ENCODE measurements around the gene KRT8.

Gene KRT8

GRCh38 chr12:52900896-52901714 is 3.8 kb downstream of the KRT8 start:
- Histone ChIP-seq H3K4me3 (ENCODE audit: low read length) (no peak overlapping the region), H3K4me1 (ENCODE audit: control insufficient read depth, insufficient read depth, low read length) (0 out of 2 replicates have a peak, but pooled peaks cover 1% of the 10 kb centered on the region), H3K9me3 (ENCODE audit: control insufficient read depth, insufficient read depth, low read length) (no peaks in the 10 kb centered on the region), H3K36me3 (ENCODE audit: control insufficient read depth, insufficient read depth, low read length) (peaks cover 33% of the 10 kb centered on the region; the same call in 1 of the 2 replicates), H3K27me3 (ENCODE audit: control insufficient read depth, insufficient read depth, low read length) (no peaks in the 10 kb centered on the region), H3K27ac (ENCODE audit: low read length) (no peak overlapping the region)
- WGBS (ENCODE audit: insufficient coverage, insufficient read length): no CpG with 5 or more reads among the region's 7 CpGs
- no peak for DNase-seq (ENCODE audit: low read depth, low spot score)

DNA sequence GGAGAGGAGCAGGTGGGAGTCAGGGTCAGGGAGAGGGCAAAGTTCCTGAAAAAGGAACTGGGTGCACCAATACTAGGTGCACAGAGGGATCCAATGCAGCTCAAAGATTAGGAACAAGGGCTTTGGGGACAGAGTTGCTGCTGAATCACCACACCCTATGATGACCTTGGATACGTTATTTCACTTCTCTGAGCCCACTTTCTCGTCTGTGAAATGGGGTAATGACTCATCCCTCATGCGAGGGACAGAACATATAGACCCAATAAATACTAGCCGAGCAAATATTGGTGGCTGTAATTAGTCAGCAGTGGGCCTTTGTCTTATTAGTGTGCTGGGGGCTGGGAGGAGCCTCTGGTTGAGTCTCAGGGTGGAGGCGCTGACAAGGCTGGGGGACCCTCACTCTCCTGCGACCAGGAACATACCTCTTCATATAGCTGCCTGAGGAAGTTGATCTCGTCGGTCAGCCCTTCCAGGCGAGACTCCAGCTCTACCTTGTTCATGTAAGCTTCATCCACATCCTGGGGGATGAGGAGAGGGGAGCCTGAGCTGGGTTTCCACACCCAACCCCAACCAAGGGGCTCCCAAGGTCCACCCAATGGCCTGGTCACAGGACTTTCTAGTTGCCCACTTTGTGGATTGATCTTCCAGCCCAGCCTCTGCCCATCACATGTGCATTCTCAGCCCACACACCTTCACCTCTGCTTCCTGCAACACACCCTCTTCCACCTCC is 4.5 kb downstream of the KRT8 start:
- DNase-seq (ENCODE audit: low read depth, low spot score): no peak
- 0 out of 2 replicates have a peak, but pooled peaks cover under 1% of the 10 kb centered on the region for H3K4me1 ChIP-seq (ENCODE audit: control insufficient read depth, insufficient read depth, low read length)
- no peaks in the 10 kb centered on the region for H3K27me3 ChIP-seq (ENCODE audit: control insufficient read depth, insufficient read depth, low read length)
- H3K27ac ChIP-seq (ENCODE audit: low read length): no peak overlapping the region
- no CpG with 5 or more reads among the region's 9 CpGs for WGBS (ENCODE audit: insufficient coverage, insufficient read length)
- H3K4me3 ChIP-seq (ENCODE audit: low read length): no peak overlapping the region
- H3K9me3 ChIP-seq (ENCODE audit: control insufficient read depth, insufficient read depth, low read length): no peaks in the 10 kb centered on the region
- peaks cover 33% of the 10 kb centered on the region; the same call in 1 of the 2 replicates for H3K36me3 ChIP-seq (ENCODE audit: control insufficient read depth, insufficient read depth, low read length)

DNA sequence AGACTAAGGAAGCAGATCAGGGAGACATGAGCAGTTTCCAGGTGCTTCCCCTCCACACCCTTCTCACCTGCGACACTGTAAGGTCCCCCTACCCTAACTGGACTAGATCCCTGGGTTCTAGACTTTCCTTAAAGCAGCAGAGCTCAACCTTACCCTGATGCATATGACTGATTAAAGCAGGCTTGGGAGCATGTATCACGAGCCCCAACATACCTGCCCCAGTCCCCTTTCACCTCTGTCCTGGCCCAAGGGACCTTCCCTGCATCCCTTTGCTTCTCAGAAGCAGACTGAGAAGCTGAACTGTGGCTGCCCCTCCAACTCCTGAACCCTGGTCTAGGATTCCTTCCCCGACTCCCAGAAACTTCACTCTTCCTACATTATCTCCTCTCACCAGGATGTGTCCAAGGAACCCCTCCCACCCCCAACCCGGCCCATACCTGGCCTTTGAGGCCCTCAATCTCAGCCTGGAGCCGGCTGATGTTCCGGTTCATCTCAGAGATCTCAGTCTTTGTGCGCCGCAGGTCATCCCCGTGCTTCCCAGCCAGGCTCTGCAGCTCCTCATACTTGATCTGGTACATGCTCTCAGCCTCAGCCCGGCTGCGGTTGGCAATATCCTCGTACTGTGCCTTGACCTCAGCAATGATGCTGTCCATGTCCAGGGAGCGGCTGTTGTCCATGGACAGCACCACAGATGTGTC is 5.4 kb downstream of the KRT8 start:
- Histone ChIP-seq H3K4me1 (ENCODE audit: control insufficient read depth, insufficient read depth, low read length) (no peaks in the 10 kb centered on the region), H3K4me3 (ENCODE audit: low read length) (no peak overlapping the region), H3K36me3 (ENCODE audit: control insufficient read depth, insufficient read depth, low read length) (peaks cover 33% of the 10 kb centered on the region; the same call in 1 of the 2 replicates), H3K27me3 (ENCODE audit: control insufficient read depth, insufficient read depth, low read length) (no peaks in the 10 kb centered on the region), H3K27ac (ENCODE audit: low read length) (no peak overlapping the region), H3K9me3 (ENCODE audit: control insufficient read depth, insufficient read depth, low read length) (no peaks in the 10 kb centered on the region)
- WGBS (ENCODE audit: insufficient coverage, insufficient read length): no CpG with 5 or more reads among the region's 13 CpGs
- DNase-seq (ENCODE audit: low read depth, low spot score): no peak

GRCh38 chr12:52896190-52897100 is 8.4 kb downstream of the KRT8 start:
- no CpG with 5 or more reads among the region's 3 CpGs for WGBS (ENCODE audit: insufficient coverage, insufficient read length)
- H3K4me3 ChIP-seq (ENCODE audit: low read length): no peak overlapping the region
- peaks cover 28% of the 10 kb centered on the region; the same call in 1 of the 2 replicates for H3K36me3 ChIP-seq (ENCODE audit: control insufficient read depth, insufficient read depth, low read length)
- H3K4me1 ChIP-seq (ENCODE audit: control insufficient read depth, insufficient read depth, low read length): no peaks in the 10 kb centered on the region
- no peak overlapping the region for H3K27ac ChIP-seq (ENCODE audit: low read length)
- no peaks in the 10 kb centered on the region for H3K9me3 ChIP-seq (ENCODE audit: control insufficient read depth, insufficient read depth, low read length)
- no peak for DNase-seq (ENCODE audit: low read depth, low spot score)
- H3K27me3 ChIP-seq (ENCODE audit: control insufficient read depth, insufficient read depth, low read length): no peaks in the 10 kb centered on the region

GRCh38 chr12:52895726-52896189 is 9.1 kb downstream of the KRT8 start:
- peaks cover 23% of the 10 kb centered on the region; the same call in 1 of the 2 replicates for H3K36me3 ChIP-seq (ENCODE audit: control insufficient read depth, insufficient read depth, low read length)
- H3K27ac ChIP-seq (ENCODE audit: low read length): no peak overlapping the region
- H3K4me1 ChIP-seq (ENCODE audit: control insufficient read depth, insufficient read depth, low read length): no peaks in the 10 kb centered on the region
- no peak for DNase-seq (ENCODE audit: low read depth, low spot score)
- H3K4me3 ChIP-seq (ENCODE audit: low read length): no peak overlapping the region
- no peaks in the 10 kb centered on the region for H3K9me3 ChIP-seq (ENCODE audit: control insufficient read depth, insufficient read depth, low read length)
- no CpG with 5 or more reads among the region's 2 CpGs for WGBS (ENCODE audit: insufficient coverage, insufficient read length)
- no peaks in the 10 kb centered on the region for H3K27me3 ChIP-seq (ENCODE audit: control insufficient read depth, insufficient read depth, low read length)

DNA sequence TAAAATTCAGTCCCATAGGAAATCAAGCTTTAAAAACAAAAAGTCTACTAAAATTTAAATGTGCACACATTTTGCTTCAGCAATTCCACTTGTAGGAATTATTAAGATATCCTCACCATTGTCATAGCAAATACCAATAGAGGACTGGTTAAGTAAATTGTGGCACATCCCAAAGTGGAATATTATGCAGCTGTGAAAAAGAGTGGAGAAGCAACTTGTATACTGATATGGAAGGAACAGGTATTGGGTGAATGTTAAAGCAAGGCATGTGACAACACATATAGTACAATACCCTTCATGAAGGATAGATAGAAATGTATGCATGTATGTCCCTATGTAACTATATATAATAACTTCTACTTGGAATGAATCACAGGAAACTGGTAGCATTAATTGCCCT is 11.9 kb downstream of the KRT8 start:
- Histone ChIP-seq H3K9me3 (ENCODE audit: control insufficient read depth, insufficient read depth, low read length) (no peaks in the 10 kb centered on the region), H3K36me3 (ENCODE audit: control insufficient read depth, insufficient read depth, low read length) (0 out of 2 replicates have a peak, but pooled peaks cover 6% of the 10 kb centered on the region), H3K4me3 (ENCODE audit: low read length) (no peak overlapping the region), H3K4me1 (ENCODE audit: control insufficient read depth, insufficient read depth, low read length) (no peaks in the 10 kb centered on the region), H3K27ac (ENCODE audit: low read length) (no peak overlapping the region), H3K27me3 (ENCODE audit: control insufficient read depth, insufficient read depth, low read length) (no peaks in the 10 kb centered on the region)
- DNase-seq (ENCODE audit: low read depth, low spot score): no peak

GRCh38 chr12:52892207-52892852 is 12.5 kb downstream of the KRT8 start:
- Histone ChIP-seq H3K4me1 (ENCODE audit: control insufficient read depth, insufficient read depth, low read length) (no peaks in the 10 kb centered on the region), H3K36me3 (ENCODE audit: control insufficient read depth, insufficient read depth, low read length) (0 out of 2 replicates have a peak, but pooled peaks cover 4% of the 10 kb centered on the region), H3K4me3 (ENCODE audit: low read length) (no peak overlapping the region), H3K9me3 (ENCODE audit: control insufficient read depth, insufficient read depth, low read length) (no peaks in the 10 kb centered on the region), H3K27me3 (ENCODE audit: control insufficient read depth, insufficient read depth, low read length) (no peaks in the 10 kb centered on the region), H3K27ac (ENCODE audit: low read length) (no peak overlapping the region)
- DNase-seq (ENCODE audit: low read depth, low spot score): no peak
- no CpG with 5 or more reads among the region's 7 CpGs for WGBS (ENCODE audit: insufficient coverage, insufficient read length)

DNA sequence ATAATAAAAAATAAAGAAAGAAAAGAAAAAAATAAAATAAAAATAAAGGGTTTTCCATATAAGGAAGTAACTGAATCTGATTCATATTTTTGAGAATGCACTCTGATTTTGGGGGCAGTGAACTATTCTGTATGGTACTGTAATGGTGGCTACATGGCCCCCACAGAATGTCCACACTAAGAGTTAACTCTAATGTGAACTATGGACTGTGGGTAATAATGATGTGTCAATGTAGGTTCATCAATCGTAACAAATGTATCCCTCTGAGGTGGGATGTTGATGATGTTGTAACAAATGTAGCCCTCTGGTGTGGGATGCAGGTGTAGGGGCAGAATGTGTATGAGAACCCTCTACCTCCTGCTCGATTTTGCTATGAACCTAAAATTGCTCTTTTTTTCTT is 13.8 kb downstream of the KRT8 start:
- no peaks in the 10 kb centered on the region for H3K9me3 ChIP-seq (ENCODE audit: control insufficient read depth, insufficient read depth, low read length)
- H3K4me1 ChIP-seq (ENCODE audit: control insufficient read depth, insufficient read depth, low read length): no peaks in the 10 kb centered on the region
- H3K27me3 ChIP-seq (ENCODE audit: control insufficient read depth, insufficient read depth, low read length): no peaks in the 10 kb centered on the region
- no peak overlapping the region for H3K4me3 ChIP-seq (ENCODE audit: low read length)
- H3K27ac ChIP-seq (ENCODE audit: low read length): no peak overlapping the region
- no CpG with 5 or more reads among the region's 2 CpGs for WGBS (ENCODE audit: insufficient coverage, insufficient read length)
- no peak for DNase-seq (ENCODE audit: low read depth, low spot score)
- H3K36me3 ChIP-seq (ENCODE audit: control insufficient read depth, insufficient read depth, low read length): no peaks in the 10 kb centered on the region

DNA sequence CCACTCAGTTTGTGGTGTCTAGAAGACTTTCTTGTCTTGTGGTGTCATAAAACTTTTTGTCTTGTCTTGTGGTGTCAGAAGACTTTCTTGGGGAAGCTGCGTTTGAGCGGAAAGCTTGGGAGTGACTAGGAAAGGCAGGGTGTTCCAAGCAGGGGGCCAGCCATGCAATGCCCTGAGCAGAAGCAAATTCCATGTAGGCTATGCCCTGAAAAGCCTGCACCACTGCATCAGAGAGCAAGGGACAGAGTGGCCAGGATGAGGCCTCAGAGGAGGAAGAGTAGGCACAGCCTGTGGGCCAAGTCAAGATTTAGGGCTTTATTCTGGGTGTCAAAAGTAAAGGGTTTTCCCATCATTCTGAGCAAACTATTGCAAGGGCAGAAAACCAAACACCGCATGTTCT is 14.5 kb downstream of the KRT8 start:
- WGBS (ENCODE audit: insufficient coverage, insufficient read length): no CpG with 5 or more reads among the region's 3 CpGs
- DNase-seq (ENCODE audit: low read depth, low spot score): no peak
- no peak overlapping the region for H3K4me3 ChIP-seq (ENCODE audit: low read length)
- no peaks in the 10 kb centered on the region for H3K27me3 ChIP-seq (ENCODE audit: control insufficient read depth, insufficient read depth, low read length)
- H3K9me3 ChIP-seq (ENCODE audit: control insufficient read depth, insufficient read depth, low read length): no peaks in the 10 kb centered on the region
- H3K4me1 ChIP-seq (ENCODE audit: control insufficient read depth, insufficient read depth, low read length): no peaks in the 10 kb centered on the region
- H3K36me3 ChIP-seq (ENCODE audit: control insufficient read depth, insufficient read depth, low read length): no peaks in the 10 kb centered on the region
- H3K27ac ChIP-seq (ENCODE audit: low read length): no peak overlapping the region
